Hepatocyte (in vitro differentiated cells): ENCODE results near the gene RAB3GAP2. TPM values are rescaled to one million over a fixed set of nuclear protein-coding genes. Genes with fewer than 3 reads are reported as not detected.

Experiments
- DNase-seq: peaks from one replicate; pipeline ENCODE4 v3.0.0-alpha.2; 2016; ENCODE audit warnings: low spot score
- H2AFZ ChIP-seq: fragments of 200-600 bp; sonication (generic); 2 replicates; pipeline ENCODE4 v1.6.0; 2016; ENCODE audit warnings: antibody characterized with exemption, mild to moderate bottlenecking
- H3K27ac ChIP-seq: fragments of 200-600 bp; sonication (generic); 2 replicates; pipeline ENCODE4 v1.5.1; 2016; ENCODE audit warnings: mild to moderate bottlenecking
- H3K27me3 ChIP-seq: fragments of 200-600 bp; sonication (generic); 2 replicates; pipeline ENCODE4 v1.6.1; 2016
- H3K36me3 ChIP-seq: fragments of 200-600 bp; sonication (generic); replicated peaks from 2 replicates; pipeline ENCODE4 v1.5.1; 2016; ENCODE audit warnings: low read depth; ENCODE audit not compliant: insufficient read depth
- H3K4me1 ChIP-seq: fragments of 200-600 bp; sonication (generic); 2 replicates; pipeline ENCODE4 v1.5.1; 2016; ENCODE audit warnings: mild to moderate bottlenecking, moderate library complexity; ENCODE audit not compliant: insufficient read depth
- H3K4me2 ChIP-seq: fragments of 200-600 bp; sonication (generic); 2 replicates; pipeline ENCODE4 v1.6.0; 2016
- H3K4me3 ChIP-seq: fragments of 200-600 bp; sonication (generic); 2 replicates; pipeline ENCODE4 v1.5.1; 2016; ENCODE audit warnings: mild to moderate bottlenecking
- H3K79me2 ChIP-seq: fragments of 200-600 bp; sonication (generic); 2 replicates; pipeline ENCODE4 v1.6.0; 2017; ENCODE audit warnings: mild to moderate bottlenecking
- H3K9me2 ChIP-seq: fragments of 200-600 bp; sonication (generic); replicated peaks from 2 replicates; pipeline ENCODE4 v1.6.0; 2017; ENCODE audit warnings: mild to moderate bottlenecking; ENCODE audit not compliant: insufficient read depth
- H3K9me3 ChIP-seq: fragments of 200-600 bp; sonication (generic); 2 replicates; pipeline ENCODE4 v1.5.1; 2016; ENCODE audit warnings: low read depth, mild to moderate bottlenecking
- H4K20me1 ChIP-seq: fragments of 200-600 bp; sonication (generic); 2 replicates; pipeline ENCODE4 v1.6.0; 2016; ENCODE audit warnings: mild to moderate bottlenecking; ENCODE audit not compliant: insufficient read depth, poor library complexity, severe bottlenecking
- EZH2 ChIP-seq: fragments of 200-600 bp; sonication (generic); IDR thresholded peaks from 2 replicates; pipeline ENCODE4 v1.6.1; 2016; ENCODE audit warnings: antibody characterized with exemption, mild to moderate bottlenecking, borderline replicate concordance
- EZH2phosphoT487 ChIP-seq: fragments of 200-600 bp; sonication (generic); IDR thresholded peaks from one replicate; pipeline ENCODE4 v1.6.1; 2018; ENCODE audit warnings: antibody characterized with exemption, mild to moderate bottlenecking, low read depth, moderate library complexity; ENCODE audit not compliant: unreplicated experiment, severe bottlenecking
- WGBS: methylation state at CpG from one replicate; pipeline ENCODE4 v1.1.6; 2016; ENCODE audit warnings: low lambda C conversion rate; ENCODE audit errors: missing lambda C conversion rate; 5-methylcytosine and 5-hydroxymethylcytosine counted together
- polyA plus RNA-seq: library from polyadenylated mRNA; unstranded; fragments of >200 nt; fragmentation: Nextera tagmentation; extraction: Ambion mirVana; gene quantifications from 2 replicates; pipeline ENCODE4 v1.2.1, GENCODE V29; 2016
- total RNA-seq: library from RNA; depleted of rRNA; stranded (reverse); fragments of >200 nt; gene quantifications from 2 replicates; pipeline ENCODE4 v1.2.3, GENCODE V29; 2014
- TF ChIP-seq, protein P1 (sequence below): fragments of 200-600 bp; sonication (generic); IDR thresholded peaks from 2 replicates; pipeline ENCODE4 v1.5.1; 2016; ENCODE audit warnings: antibody characterized with exemption, mild to moderate bottlenecking; ENCODE audit not compliant: poor library complexity

The RAB3GAP2 gene
- total and polyA plus RNA-seq, 2 experiments from 2014 or later, result 13.7 to 31.6 TPM

DNA sequence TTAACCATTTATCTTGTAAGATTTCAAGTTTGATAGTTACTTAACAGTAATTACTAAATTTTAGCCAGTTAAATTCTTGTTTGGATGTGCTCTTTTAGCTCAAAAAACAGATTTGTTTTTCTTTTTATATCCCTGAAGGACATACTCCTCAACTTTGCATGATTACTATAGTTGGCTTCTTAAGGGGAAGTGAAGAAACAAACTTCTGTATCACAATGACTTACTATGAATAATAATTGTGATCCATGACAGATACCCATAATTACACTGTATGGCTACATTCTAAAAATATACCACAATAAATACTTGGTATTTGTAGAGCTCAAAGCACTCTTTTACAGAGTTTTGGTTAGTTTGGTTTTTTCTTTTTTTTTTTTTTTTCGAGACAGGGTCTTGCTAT is 122.5 kb downstream of the RAB3GAP2 start:
- no peaks in the 10 kb centered on the region for H4K20me1 ChIP-seq
- H3K9me3 ChIP-seq, result no peaks in the 10 kb centered on the region
- no peaks in the 10 kb centered on the region for H3K27me3 ChIP-seq
- DNase-seq, result no peak
- 89% methylated on average over 1 of the region's 1 CpG for WGBS
- no peaks in the 10 kb centered on the region for H3K79me2 ChIP-seq
- H3K9me2 ChIP-seq, result no peaks in the 10 kb centered on the region
- no peaks in the 10 kb centered on the region for H3K36me3 ChIP-seq
- H3K4me3 ChIP-seq, result no peak overlapping the region
- no peak overlapping the region for H3K4me2 ChIP-seq
- TF ChIP-seq, protein P1, sequence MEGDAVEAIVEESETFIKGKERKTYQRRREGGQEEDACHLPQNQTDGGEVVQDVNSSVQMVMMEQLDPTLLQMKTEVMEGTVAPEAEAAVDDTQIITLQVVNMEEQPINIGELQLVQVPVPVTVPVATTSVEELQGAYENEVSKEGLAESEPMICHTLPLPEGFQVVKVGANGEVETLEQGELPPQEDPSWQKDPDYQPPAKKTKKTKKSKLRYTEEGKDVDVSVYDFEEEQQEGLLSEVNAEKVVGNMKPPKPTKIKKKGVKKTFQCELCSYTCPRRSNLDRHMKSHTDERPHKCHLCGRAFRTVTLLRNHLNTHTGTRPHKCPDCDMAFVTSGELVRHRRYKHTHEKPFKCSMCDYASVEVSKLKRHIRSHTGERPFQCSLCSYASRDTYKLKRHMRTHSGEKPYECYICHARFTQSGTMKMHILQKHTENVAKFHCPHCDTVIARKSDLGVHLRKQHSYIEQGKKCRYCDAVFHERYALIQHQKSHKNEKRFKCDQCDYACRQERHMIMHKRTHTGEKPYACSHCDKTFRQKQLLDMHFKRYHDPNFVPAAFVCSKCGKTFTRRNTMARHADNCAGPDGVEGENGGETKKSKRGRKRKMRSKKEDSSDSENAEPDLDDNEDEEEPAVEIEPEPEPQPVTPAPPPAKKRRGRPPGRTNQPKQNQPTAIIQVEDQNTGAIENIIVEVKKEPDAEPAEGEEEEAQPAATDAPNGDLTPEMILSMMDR, result no peak
- no peak for TF ChIP-seq EZH2
- H3K4me1 ChIP-seq, result no peaks in the 10 kb centered on the region
- H3K27ac ChIP-seq, result no peak overlapping the region
- no peak overlapping the region for H2AFZ ChIP-seq

DNA sequence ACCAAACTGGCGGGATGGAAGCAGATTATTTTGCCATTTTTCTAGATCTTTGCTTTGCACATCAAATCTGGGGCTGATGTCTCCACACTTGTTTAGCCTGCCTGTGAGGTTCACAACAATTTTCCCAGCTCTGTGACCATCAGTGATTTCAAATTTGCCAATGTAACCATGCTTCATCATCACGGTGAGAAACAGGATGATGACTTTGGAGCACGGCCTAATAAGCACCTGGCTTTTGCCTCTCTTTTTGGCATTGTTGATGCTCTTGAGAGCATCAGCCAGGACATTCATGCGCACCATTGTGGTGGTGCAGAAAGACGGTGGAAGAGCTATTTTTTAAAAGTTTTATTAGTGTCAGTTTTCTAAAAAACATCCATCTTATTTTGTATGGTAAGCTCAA is 128.2 kb downstream of the RAB3GAP2 start:
- no peaks in the 10 kb centered on the region for H4K20me1 ChIP-seq
- H3K79me2 ChIP-seq, result no peaks in the 10 kb centered on the region
- H3K27me3 ChIP-seq, result no peaks in the 10 kb centered on the region
- H2AFZ ChIP-seq, result no peak overlapping the region
- H3K4me1 ChIP-seq, result no peaks in the 10 kb centered on the region
- H3K4me3 ChIP-seq, result no peak overlapping the region
- 98% methylated on average over 5 of the region's 5 CpGs for WGBS
- H3K9me3 ChIP-seq, result no peaks in the 10 kb centered on the region
- TF ChIP-seq, protein P1, result no peak
- TF ChIP-seq EZH2phosphoT487 (no peak), EZH2 (no peak)
- H3K4me2 ChIP-seq, result no peak overlapping the region
- no peak for DNase-seq
- H3K27ac ChIP-seq, result no peak overlapping the region
- no peaks in the 10 kb centered on the region for H3K36me3 ChIP-seq
- no peaks in the 10 kb centered on the region for H3K9me2 ChIP-seq

DNA sequence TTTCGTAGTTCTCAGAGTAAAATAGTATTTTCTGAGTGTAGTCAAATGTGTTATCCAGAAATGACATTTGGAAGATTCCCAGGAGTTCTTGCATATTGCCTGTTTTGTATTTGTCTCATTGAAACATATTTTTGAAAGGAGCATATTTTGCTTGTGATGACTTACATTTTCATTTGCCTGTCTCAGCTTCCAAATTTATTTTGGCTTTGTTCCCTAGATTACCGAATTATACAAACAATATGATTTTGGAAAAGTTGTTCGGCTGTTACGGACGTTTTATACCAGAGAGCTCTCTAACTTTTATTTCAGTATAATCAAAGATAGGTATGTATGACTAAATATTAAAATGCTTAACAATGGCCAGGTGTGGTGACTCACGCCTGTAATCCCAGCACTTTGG is 132.3 kb downstream of the RAB3GAP2 start:
- no peaks in the 10 kb centered on the region for H3K9me3 ChIP-seq
- H3K9me2 ChIP-seq, result no peaks in the 10 kb centered on the region
- H3K27me3 ChIP-seq, result no peaks in the 10 kb centered on the region
- no peak overlapping the region for H2AFZ ChIP-seq
- TF ChIP-seq EZH2 (no peak), EZH2phosphoT487 (no peak)
- TF ChIP-seq, protein P1, result no peak
- no peak overlapping the region for H3K27ac ChIP-seq
- no peak overlapping the region for H3K4me3 ChIP-seq
- WGBS, result 98% methylated on average over 6 of the region's 6 CpGs
- no peaks in the 10 kb centered on the region for H3K79me2 ChIP-seq
- H3K36me3 ChIP-seq, result peaks cover 3% of the 10 kb centered on the region
- no peaks in the 10 kb centered on the region for H4K20me1 ChIP-seq
- H3K4me2 ChIP-seq, result no peak overlapping the region
- no peak for DNase-seq
- no peaks in the 10 kb centered on the region for H3K4me1 ChIP-seq
